DMS79 treated with DMSO at 0.1 percent for 48 hours (cell line): ENCODE data around the gene FKBP8.

Source experiments
- DNase-seq: peaks from one replicate; lab custom pipeline; 2025; lab: John Stamatoyannopoulos, UW

FKBP8 gene

DNA sequence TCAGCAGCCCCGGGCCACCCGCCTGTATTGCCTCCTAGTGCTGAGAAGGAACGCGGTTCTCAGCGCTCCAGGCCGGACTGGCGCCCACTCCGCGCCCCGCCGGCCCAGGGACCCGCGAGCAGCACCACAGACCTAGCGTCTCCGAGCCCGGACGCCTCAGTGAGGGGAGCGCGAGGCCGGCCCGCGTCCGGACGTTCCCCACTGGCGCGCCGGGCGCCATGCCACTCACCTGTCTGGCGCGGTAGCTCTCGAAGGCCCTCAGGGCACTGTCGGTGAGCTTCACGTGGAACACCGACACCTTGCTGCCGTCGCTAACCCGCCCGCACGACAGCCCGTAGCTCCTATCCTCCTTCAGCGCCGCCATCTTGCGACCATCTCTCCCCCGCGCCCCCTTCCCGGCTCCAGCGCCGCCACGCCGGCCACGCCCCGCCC, 21.7 kb downstream of the FKBP8 start, which contains the start of gene ELL:
ELL (minus strand) TSS at position 379 of the 432 bp plus-strand sequence; CDS start at position 364, 15 bp downstream.
- DNase-seq, result no peak

DNA sequence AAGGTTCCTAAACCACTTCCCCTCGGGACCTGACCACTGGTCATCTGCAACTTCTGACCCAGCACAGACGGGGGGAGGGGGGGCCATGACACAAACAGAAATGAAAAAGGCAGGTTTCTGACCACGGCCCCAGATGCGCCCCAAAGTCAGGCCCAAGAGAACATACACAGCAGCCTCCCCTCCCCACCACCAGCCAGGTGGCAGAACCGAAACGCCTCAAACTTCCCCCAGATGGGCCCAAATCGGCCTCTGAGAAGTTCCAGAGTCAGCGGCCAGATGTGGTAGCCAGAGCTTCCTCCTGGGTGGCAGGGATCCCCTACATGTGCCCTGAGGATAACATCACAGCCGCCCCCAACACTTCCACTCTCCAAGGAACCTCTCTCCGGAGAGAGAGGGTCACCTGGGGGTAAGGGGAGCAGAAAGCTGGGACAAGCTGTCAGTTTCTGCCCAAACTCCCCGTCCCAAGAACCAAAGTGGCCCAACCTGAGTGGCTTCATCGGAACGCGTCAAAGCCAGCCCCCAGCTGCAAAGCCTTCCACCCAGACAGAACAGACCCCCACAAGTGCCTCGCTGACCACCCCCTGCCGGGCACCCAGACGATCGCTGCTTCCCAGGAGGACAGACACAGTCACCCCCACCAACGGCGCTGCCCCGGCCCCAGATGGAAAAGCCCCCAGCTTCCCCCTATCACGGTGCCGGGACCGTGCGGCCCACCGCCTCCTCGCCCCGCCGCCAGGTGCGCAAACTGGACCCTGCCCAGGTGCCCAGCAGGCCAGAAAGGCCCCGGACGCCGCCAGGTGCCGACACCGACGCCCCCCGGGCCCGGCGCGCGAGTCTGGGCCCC, 22.3 kb downstream of the FKBP8 start:
- no peak for DNase-seq

DNA sequence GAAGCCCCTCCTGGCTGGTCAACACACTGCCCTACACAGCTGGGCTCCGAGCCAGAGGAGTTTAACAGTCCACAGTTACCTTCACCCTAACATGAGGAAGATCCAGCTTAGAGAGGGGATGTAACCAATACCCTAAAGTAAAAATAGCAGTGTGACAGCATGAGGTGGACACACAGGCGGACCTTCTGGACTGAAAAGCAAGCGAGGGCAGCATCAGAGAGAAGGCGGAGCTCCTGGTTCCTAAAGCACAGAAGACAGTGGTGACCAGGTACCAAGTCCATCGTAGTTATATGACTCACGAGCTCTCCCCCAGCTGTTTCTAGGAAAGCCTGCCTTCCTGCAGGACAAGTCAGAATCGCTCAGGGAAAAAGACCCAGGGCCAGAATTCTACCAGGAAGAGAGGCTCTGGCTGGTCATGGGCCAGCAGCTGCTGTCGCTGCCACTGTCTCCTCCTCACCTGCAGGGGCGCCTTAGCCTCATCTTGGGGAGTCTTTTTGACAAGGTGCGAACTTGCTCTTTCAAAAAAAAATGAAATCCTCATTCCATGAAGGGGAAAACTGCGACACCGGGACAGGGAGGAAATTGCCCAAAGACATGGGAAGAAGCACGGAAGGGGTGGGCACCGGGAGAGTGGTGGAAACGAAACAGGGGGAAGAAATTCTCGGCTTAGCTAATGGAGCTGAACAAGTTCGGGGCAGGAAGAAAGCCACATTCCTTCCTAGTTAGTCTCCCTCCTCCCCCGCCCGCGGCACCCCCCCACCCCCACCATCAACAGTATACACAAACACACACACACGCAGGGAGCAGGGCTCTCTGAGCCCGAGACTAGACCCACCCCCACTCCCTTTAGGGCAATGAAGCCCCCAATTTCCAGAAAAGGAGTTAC, 23.2 kb downstream of the FKBP8 start:
- DNase-seq, result peak; percentile 65

- DNase-seq, result no peak
Measured at GRCh38 chr19:18518639-18519038, 24.7 kb downstream of the FKBP8 start.

- no peak for DNase-seq
Measured at GRCh38 chr19:18517606-18518005, 25.8 kb downstream of the FKBP8 start.

GRCh38 chr19:18515959-18516358, 27.4 kb downstream of the FKBP8 start:
- DNase-seq, result no peak

GRCh38 chr19:18514800-18515682, 28.3 kb downstream of the FKBP8 start:
- peak; percentile 27 for DNase-seq

DNA sequence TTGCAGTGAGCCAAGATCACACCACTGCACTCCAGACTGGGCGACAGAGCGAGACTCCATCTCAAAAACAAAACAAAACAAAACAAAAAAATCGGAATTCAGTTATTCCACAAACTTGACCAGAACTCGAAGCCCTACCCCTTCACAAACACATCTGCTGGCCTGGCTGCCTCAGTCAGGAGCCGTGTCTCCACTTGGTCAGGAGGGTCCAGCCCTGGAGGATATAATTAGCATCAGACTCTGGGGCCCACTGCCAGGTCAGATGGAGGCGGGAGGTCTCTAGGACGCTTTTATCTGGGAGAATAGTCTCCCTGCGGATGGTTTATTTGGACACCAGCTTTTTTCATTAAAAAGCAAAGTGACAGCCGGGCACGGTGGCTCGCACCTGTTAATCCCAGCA, 29.5 kb downstream of the FKBP8 start:
- no peak for DNase-seq

DNA sequence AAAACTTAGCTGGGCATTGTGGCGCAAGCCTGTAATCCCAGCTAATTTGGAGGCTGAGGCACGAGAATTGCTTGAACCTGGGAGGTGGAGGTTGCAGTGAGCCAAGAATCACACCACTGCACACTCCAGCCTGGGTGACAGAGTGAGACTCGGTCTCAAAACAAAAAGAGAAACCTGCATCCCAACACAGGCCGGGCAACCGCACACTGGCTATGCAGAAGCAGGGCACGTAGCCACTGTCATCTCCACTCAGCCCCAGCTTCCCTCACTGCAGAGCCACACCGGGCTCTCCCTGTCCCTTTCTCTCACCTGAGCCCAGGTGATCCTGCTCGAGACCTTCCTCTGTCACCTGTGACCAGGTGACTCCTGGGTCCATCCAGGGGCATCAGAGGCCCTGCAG, 33.2 kb downstream of the FKBP8 start:
- no peak for DNase-seq

- DNase-seq, result no peak
Measured at GRCh38 chr19:18508585-18508984, 34.8 kb downstream of the FKBP8 start.

- DNase-seq, result no peak
Measured at GRCh38 chr19:18507727-18508440, 35.5 kb downstream of the FKBP8 start.

DNA sequence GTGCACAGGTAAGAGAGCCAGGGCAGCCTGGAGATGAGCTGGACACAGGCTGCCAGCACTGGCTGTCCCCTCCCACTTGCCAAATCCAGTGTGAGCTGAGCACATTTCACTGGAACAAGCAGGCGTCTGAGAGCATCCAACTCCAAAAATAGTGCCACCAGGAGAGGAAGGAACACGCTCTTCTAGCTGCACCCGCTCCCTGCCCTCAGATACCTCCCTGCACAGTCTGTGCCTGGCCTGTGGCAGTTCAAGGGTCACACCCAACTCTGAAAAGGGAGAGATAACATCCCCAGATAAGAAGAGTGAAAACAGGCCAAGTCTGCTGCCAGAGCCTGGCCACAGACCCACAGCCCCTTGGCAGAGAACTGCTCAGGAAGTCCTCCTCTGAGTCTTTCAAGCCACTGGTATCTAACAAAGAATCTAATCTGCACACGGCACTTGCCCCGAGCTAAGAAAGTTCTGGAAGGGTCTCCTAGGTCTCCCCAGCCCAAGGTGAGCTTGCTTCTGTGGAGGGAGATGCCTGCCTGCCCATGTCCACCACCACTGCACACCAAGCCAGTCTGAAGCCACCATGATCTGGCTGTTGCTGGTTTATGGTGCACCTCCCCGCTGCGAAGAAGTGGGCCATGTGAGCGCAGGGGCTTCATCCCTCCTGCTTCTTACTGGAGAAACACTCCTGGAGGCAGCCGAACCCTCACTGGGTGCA, 36.2 kb downstream of the FKBP8 start:
- no peak for DNase-seq

- no peak for DNase-seq
Measured at GRCh38 chr19:18506101-18506930, 37.1 kb downstream of the FKBP8 start.

DNA sequence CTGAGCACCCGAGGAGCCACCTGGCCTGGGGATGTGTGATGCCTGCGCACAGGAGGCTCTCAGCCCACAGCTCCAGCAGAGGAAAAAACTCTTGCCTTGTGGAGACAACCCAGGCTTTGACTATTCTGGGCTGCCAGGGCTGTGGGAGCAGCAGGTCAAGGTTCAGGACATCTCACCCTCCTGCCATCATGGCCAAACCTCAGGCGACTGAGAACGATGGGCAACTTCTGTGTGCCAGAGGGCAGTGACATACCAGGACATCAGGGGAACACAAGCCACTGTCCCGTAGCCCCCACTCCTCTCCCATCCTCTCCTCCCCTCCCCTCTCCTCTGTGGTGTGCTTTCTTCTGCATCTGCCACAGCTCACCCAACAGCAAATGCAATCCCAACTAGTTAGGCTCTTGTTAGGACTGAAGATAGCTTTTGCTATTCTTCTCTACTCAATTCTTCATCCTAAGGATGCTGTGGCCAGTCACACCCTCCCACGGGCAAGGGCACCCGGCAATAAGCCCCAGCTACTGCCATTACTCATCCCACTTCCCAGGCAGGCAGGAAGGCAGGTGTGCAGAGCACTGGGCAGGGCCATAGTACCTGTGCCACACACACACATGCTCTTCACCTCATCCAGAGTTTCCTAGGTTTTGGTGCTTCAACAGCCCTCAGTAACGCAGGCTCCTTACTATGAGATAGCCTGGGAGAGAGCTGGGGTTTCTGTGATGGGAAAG, 38.3 kb downstream of the FKBP8 start:
- no peak for DNase-seq

DNA sequence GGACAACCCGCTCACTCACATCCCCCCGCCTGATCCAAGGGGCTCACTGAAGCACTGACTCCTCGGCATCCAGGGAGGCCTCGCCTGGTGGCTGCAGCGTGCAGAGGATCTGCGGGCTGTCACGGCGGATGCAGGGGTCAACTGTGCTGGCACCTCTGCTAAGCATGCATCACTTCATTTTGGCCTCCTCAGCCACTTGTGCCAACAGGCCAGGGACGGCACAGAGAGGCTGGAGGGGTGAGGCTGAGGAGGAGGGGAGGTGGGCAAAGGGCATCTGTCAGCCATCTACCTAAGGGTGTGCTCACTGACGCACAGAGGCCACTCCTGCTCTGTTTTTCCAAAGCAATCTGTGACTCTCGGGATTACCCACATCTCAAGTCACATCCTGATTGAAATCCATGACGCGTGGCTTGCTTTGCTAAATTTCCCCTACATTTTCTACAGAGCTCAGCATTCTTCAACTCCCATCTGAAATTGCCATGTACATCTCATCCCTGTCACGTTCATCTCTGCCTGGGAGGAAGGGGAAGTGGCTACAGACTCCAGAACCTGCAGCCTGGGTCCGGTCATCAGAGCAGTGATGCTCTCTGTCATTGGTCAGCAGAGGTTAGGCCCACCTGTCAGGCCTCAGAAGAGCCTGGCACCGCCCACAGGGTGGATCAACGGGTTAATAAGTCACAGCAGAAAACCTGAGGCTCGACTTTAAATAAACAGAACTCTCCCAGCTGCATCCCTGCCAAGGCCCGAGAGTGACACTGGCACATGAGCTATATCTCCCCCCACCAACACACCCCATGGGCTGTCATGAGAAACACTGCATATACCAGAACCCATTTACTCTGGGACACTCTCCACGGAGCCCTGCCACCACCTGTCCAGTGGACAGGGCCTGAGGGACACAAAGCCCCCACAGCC, 39.1 kb downstream of the FKBP8 start:
- no peak for DNase-seq

- no peak for DNase-seq
Measured at GRCh38 chr19:18503337-18503970, 39.9 kb downstream of the FKBP8 start.

- DNase-seq, result no peak
Measured at GRCh38 chr19:18502638-18503294, 40.6 kb downstream of the FKBP8 start.
